ENCODE results near the gene KRT28.
"Not testable (repeated sequence)": the region's sequence is repeated elsewhere in the genome, so short reads cannot be mapped to it uniquely, and the experiment has no call there.

The KRT28 gene

GRCh38 chr17:40819528-40820125, 19.9 kb upstream of the KRT28 start:
- in situ Hi-C loops (cut with HindIII; ENCODE audit: low sequenced_read_pairs) = no loop called here

- in situ Hi-C loops (cut with HindIII; ENCODE audit: low sequenced_read_pairs) = no loop called here
Observed at GRCh38 chr17:40818733-40819527, 19.2 kb upstream of the KRT28 start.

DNA sequence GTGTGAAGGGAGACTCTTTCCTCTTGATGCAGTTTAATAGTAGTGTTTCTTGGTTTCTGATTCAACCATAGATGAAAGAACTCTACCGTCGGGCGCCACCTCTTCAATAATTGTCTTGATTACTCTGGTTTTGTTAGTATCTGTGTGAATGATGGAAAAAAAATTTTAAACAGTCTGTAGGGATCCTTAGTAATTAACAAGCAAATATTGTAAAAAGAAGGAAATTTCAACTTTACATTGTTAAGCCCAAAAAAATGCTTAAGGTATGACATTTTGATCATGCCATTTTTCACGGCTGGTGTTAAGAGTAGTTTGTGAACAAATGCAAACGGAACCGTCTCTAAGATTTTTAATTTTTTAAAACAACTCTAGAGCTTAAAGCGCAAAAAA, 18.6 kb upstream of the KRT28 start:
- in situ Hi-C loops (cut with HindIII; ENCODE audit: low sequenced_read_pairs) = no loop called here

DNA sequence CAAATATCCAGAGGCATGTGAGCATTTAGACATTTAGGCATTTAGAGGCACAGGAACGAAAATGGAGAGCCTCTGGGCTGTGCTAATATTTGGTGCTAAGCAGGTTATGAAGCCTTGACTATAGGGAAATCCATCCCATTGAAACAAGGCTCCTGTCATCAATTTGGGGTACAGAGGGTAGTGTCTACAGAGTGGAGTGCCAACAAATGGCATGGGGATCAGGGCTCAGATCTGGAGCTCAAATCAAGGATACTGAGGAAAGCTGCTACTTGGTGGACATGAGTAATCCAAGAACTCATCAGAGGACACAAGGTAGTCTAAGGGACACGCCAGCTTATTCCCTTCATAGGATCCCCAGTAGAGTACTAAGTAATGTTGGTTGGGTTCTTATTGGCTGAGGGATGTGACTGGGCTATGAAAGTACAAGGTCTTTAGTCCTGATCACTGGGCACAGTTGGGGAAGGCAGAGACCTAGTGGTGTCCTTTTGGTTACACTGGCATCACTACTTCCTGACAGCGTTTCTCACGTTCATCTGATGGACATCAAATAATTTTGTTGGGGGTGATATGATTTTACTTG, 17.4 kb upstream of the KRT28 start:
- in situ Hi-C loops (cut with HindIII; ENCODE audit: low sequenced_read_pairs) = no loop called here

DNA sequence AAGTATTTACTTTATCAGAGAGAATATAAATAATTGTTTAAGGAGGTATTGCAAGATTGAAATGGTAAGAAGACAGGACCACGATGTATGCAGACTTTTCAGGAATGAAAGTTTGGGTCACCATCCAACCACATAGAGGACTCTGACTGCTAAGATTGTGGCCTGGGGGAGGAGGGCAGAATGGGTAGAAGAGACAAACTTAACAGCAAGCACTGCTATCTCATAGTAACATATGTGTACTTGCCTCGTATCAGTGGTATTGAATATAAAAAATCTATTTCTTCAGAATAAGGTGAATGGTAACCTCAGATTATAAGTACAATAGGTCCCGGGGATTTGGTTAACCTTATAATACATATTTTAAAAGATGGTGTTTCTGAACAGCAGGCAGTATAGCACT, 16.8 kb upstream of the KRT28 start:
- in situ Hi-C loops (cut with HindIII; ENCODE audit: low sequenced_read_pairs) = no loop called here

GRCh38 chr17:40815381-40815780, 15.6 kb upstream of the KRT28 start:
- in situ Hi-C loops (cut with HindIII; ENCODE audit: low sequenced_read_pairs) = no loop called here

DNA sequence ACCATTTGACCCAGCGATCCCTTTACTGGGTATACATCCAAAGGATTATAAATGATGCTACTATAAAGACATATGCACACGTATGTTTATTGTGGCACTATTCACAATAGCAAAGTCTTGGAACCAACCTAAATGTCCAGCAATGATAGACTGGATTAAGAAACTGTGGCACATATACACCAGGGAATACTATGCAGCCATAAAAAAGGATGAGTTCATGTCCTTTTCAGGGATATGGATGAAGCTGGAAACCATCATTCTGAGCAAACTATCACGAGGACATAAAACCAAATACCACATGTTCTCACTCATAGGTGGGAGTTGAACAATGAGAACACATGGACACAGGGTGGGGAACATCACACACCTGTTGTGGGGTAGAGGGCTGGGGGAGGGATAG, 14.9 kb upstream of the KRT28 start:
- in situ Hi-C loops (cut with HindIII; ENCODE audit: low sequenced_read_pairs) = not testable (repeated sequence)

- in situ Hi-C loops (cut with HindIII; ENCODE audit: low sequenced_read_pairs) = no loop called here
Observed at GRCh38 chr17:40813804-40814203, 14.0 kb upstream of the KRT28 start.

- in situ Hi-C loops (cut with HindIII; ENCODE audit: low sequenced_read_pairs) = no loop called here
Observed at GRCh38 chr17:40812639-40813038, 12.9 kb upstream of the KRT28 start.

GRCh38 chr17:40810494-40810893, 10.7 kb upstream of the KRT28 start:
- in situ Hi-C loops (cut with HindIII; ENCODE audit: low sequenced_read_pairs) = no loop called here

DNA sequence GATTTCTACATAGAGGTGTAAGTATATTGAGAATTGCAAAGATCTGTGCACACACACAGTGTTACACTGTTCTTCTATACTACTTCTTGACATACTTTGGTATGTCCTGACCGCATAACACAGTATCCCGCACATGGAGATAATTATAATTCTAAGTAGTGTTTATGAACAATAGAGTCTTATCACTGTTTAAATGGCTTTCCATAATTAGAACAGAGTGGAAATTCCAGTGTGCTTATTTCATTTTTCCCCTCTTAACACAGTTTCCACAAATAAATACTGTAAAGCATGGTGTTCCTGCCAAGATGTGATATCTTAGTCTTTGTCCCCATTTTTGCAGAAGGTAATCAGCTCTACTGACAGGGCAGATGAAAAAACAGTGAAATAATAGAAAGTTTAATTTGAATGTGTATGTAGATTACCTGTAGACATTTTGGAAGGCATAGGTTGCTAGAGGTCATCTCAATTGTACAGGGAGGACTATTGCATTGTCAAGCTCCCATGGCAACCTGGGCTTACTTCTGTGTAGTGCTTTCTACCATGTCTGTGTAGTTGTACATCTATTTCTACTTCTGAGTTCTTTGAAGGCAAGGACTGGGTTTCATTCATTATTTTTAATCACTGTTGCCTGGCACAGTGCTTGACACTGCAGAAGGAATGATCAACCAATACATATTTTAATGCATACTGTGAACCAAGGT, 10.1 kb upstream of the KRT28 start:
- in situ Hi-C loops (cut with HindIII; ENCODE audit: low sequenced_read_pairs) = no loop called here

DNA sequence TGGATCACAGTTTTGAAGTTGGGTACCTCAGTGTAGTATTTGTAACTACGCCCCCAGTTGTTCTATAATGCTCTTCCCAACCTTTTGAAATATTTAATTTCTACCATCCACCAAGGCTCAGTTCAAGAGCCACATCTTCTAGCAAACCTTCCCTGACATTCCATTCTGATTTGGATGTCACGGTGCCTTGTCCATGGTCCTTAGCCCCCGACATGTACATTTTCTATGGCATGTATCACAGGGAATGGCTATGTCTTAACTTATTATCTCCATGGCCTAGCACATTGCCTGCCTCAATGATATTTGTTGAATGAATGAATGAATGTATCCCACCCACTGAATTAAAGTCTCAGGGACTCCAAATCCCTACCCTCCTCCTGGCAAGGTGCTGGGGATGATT, 6.4 kb upstream of the KRT28 start:
- in situ Hi-C loops (cut with HindIII; ENCODE audit: low sequenced_read_pairs) = no loop called here

DNA sequence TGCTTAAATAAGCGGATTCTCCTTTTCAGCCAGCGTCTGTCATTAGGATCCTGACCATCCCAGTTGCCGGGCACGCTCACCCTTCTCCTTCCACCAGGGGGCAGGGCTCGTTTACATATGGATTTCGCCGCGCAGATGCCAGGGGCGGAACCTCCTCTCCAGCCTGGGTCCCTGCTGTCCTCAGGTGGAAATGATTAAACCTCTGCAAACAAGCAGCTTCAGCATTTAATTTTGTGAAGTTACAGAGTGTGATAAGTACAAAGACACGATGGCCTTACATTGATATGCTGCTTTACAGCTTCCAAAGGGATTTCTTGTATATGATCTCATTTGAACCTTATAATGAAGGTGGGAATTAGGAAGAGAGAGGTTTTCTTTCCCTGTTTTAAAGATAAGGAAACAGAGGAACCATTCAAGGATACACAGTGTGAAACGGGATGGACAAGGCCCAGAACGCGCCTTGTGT, 3.9 kb upstream of the KRT28 start:
- in situ Hi-C loops (cut with HindIII; ENCODE audit: low sequenced_read_pairs) = no loop called here

DNA sequence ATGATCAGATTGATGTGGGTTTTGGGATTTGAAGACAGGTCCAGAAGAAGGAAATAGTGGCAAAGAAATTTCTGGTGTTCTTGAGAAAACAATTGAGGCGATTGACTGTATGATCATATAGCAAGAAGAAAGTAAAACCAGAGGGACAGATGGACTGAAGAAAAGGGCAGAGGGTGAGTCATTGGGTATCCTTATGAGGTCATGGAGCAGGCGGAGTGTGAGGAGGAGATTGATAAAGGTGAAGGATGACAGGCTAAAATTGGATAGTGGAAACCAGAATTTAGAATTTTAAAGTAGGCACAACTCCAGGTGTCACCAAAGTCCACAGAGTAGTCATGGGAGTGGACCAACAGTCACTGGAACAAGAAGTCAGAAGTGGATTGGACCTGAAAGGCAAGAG, 1.4 kb upstream of the KRT28 start:
- in situ Hi-C loops (cut with HindIII; ENCODE audit: low sequenced_read_pairs) = no loop called here

- in situ Hi-C loops (cut with HindIII; ENCODE audit: low sequenced_read_pairs) = no loop called here
Observed at GRCh38 chr17:40800381-40800780, 622 bp upstream of the KRT28 start.

DNA sequence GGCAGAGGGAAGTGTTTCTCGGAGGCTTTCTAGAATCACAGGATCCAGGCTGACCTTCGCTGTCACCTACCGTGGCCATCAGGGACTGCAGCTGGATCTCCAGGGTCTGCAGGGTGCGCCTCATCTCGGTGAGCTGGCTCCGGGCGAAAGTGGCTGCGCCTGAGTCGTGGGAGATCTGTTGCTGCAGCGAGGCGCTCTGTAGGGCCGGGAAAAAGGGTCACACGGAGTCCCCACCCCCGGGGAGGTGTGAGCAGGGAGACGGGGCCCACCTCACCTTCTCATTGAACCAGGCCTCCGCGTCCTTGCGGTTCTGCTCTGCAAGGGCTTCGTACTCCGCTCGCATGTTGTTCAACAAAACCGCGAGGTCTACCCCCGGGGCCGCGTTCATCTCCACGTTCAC, 2.9 kb downstream of the KRT28 start:
- in situ Hi-C loops (cut with HindIII; ENCODE audit: low sequenced_read_pairs) = no loop called here

DNA sequence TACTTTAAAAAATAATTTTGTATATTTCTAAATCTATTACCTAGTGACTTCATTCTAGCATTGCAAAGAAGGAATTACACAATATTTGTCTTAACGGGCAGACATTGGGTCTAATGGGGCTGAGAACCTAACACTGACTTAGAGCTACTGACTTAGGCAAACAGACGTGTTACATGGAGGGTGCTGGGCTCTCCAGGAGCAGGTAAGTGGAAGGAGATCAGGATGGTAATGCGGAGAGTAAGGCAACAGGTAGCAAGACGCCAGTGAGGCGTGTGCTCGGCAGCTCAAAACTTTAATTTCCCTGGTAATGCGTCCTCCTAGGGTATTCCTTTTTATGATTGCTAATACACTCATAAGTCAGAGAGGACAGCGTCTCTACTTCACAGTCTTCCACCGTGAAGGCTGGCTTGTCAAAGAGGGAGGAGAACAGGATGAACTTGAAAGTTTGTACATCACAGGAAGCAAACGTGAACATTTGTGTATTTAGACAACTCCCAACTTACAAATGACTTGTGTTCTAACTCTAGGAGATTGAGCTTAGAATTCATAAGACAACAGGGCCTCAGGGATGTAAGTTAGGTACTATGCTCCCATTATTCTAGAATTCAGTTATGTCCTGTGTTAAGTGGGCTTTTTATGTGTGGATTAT, 4.6 kb downstream of the KRT28 start:
- in situ Hi-C loops (cut with HindIII; ENCODE audit: low sequenced_read_pairs) = no loop called here

- in situ Hi-C loops (cut with HindIII; ENCODE audit: low sequenced_read_pairs) = no loop called here
Observed at GRCh38 chr17:40794466-40794865, 5.3 kb downstream of the KRT28 start.

GRCh38 chr17:40793832-40794231, 5.9 kb downstream of the KRT28 start:
- in situ Hi-C loops (cut with HindIII; ENCODE audit: low sequenced_read_pairs) = no loop called here

DNA sequence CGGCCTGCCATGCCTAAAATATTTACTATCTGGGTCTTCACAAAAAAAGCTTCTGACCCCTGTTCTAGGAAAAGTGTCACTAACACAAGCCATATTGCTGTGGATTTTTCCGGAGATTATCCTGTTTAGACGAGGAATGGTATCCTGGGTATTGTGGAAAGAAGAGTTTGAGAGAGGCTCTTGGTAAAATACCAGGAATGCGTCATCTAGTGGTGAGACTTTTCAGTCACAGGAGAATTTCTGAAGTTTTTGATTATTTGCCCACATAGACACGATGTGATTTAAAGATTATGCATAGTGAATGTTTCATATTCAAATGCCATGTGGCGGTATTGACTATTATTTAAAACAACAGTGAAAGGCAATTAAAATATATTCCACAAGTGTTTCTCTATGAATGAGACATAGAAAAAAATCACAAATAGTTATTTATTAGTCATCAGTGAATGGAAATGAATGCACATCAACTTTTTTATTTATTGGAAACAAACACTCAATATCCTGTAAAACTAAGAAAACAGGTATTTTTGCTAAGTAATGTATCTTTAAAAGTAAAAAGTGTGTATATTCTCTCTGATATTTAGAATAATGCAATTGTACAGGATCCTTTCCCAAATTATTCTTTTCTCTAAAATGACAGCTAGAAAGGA, 7.8 kb downstream of the KRT28 start:
- in situ Hi-C loops (cut with HindIII; ENCODE audit: low sequenced_read_pairs) = no loop called here

- in situ Hi-C loops (cut with HindIII; ENCODE audit: low sequenced_read_pairs) = no loop called here
Observed at GRCh38 chr17:40791111-40791510, 8.6 kb downstream of the KRT28 start.

Data from DLD1 (cell line).